OCI-LY3 (cell line): Measurements from ENCODE around the gene ART1.

Experiments used
- H2AFZ ChIP-seq: fragments of 200-600, 300-600 bp; shearing (Covaris generic); 2 replicates; pipeline ENCODE4 v1.6.0; 2014; ENCODE audit warnings: antibody characterized with exemption, low read depth, low read length
- H3K27ac ChIP-seq: fragments of 200-600, 300-600 bp; sonication (generic); 2 replicates; pipeline ENCODE4 v1.5.1; 2014; ENCODE audit warnings: mild to moderate bottlenecking, low read length, moderate library complexity, mixed read lengths
- H3K27me3 ChIP-seq: fragments of 200-600, 300-600 bp; sonication (generic); 2 replicates; pipeline ENCODE4 v1.6.1; 2014; ENCODE audit warnings: low read depth, low read length, mixed read lengths
- H3K36me3 ChIP-seq: fragments of 200-600, 300-600 bp; sonication (generic); replicated peaks from 2 replicates; pipeline ENCODE3; 2014; ENCODE audit warnings: low read depth, low read length, mixed read lengths
- H3K4me1 ChIP-seq: fragments of 300-600, 200-600 bp; sonication (generic); 2 replicates; pipeline ENCODE4 v1.6.1; 2014; ENCODE audit warnings: low read length, mixed read lengths
- H3K4me2 ChIP-seq: fragments of 200-600, 300-600 bp; sonication (generic); 2 replicates; pipeline ENCODE4 v1.6.1; 2014; ENCODE audit warnings: low read length, mixed read lengths
- H3K4me3 ChIP-seq: fragments of 300-600, 200-600 bp; sonication (generic); 2 replicates; pipeline ENCODE4 v1.5.1; 2014; ENCODE audit warnings: antibody characterized with exemption, mild to moderate bottlenecking, low read length, moderate library complexity
- H3K79me2 ChIP-seq: fragments of 300-600, 200-600 bp; shearing (Covaris generic); 2 replicates; pipeline ENCODE4 v1.6.1; 2014; ENCODE audit warnings: mild to moderate bottlenecking, low read length, mixed read lengths
- H3K9ac ChIP-seq: fragments of 300-600, 200-600 bp; shearing (Covaris generic); 2 replicates; pipeline ENCODE4 v1.6.0; 2014; ENCODE audit warnings: mild to moderate bottlenecking, low read length, moderate library complexity
- H3K9me3 ChIP-seq: fragments of 200-600, 300-600 bp; shearing (Covaris generic); 2 replicates; pipeline ENCODE4 v1.6.1; 2014; ENCODE audit warnings: low read length, mixed read lengths; ENCODE audit not compliant: insufficient read depth
- H4K20me1 ChIP-seq: fragments of 200-600, 300-600 bp; sonication (generic); 2 replicates; pipeline ENCODE4 v1.6.1; 2016; ENCODE audit warnings: low read length, mixed read lengths; ENCODE audit not compliant: insufficient read depth
- CTCF ChIP-seq: fragments of 200-600, 300-600 bp; sonication (generic); IDR thresholded peaks from 2 replicates; pipeline ENCODE4 v1.5.1; 2014; ENCODE audit warnings: antibody characterized with exemption, low read length, low read depth
- EZH2phosphoT487 ChIP-seq: fragments of 200-600 bp; shearing (Covaris generic); IDR thresholded peaks from 2 replicates; pipeline ENCODE4 v1.6.1; 2018; ENCODE audit warnings: antibody characterized with exemption, mixed run types, low read depth

Gene ART1

GRCh38 chr11:3658252-3658651 is 13.3 kb downstream of the ART1 start:
- no peaks in the 10 kb centered on the region for H3K79me2 ChIP-seq

GRCh38 chr11:3659595-3660515 is 14.9 kb downstream of the ART1 start:
- TF ChIP-seq CTCF = no peak
- no peak for TF ChIP-seq EZH2phosphoT487
- Histone ChIP-seq H4K20me1 (no peaks in the 10 kb centered on the region), H3K4me2 (no peak overlapping the region), H3K9me3 (no peaks in the 10 kb centered on the region), H3K4me3 (no peak overlapping the region), H2AFZ (no peak overlapping the region), H3K27ac (no peak overlapping the region), H3K79me2 (no peaks in the 10 kb centered on the region), H3K4me1 (no peaks in the 10 kb centered on the region), H3K36me3 (peaks cover 7% of the 10 kb centered on the region), H3K9ac (no peak overlapping the region), H3K27me3 (peaks cover 4% of the 10 kb centered on the region)

More at GRCh38 chr11:3658252-3658651, 13.3 kb downstream of the ART1 start:
- no peaks in the 10 kb centered on the region for H4K20me1 ChIP-seq
- no peaks in the 10 kb centered on the region for H3K9me3 ChIP-seq
- H3K4me2 ChIP-seq = no peak overlapping the region
- TF ChIP-seq EZH2phosphoT487 (no peak), CTCF (no peak)
- H3K4me3 ChIP-seq = no peak overlapping the region
- H3K27ac ChIP-seq = no peak overlapping the region
- H3K4me1 ChIP-seq = no peaks in the 10 kb centered on the region
- H3K27me3 ChIP-seq = peaks cover 6% of the 10 kb centered on the region
- no peaks in the 10 kb centered on the region for H3K36me3 ChIP-seq
- H3K9ac ChIP-seq = no peak overlapping the region
- no peak overlapping the region for H2AFZ ChIP-seq

GRCh38 chr11:3660960-3661359 is 16.0 kb downstream of the ART1 start:
- Histone ChIP-seq H3K79me2 (no peaks in the 10 kb centered on the region), H3K9ac (no peak overlapping the region), H3K27ac (no peak overlapping the region), H3K27me3 (no peaks in the 10 kb centered on the region), H3K36me3 (peaks cover 7% of the 10 kb centered on the region), H4K20me1 (no peaks in the 10 kb centered on the region), H3K9me3 (no peaks in the 10 kb centered on the region), H3K4me2 (no peak overlapping the region), H3K4me1 (no peaks in the 10 kb centered on the region), H3K4me3 (no peak overlapping the region), H2AFZ (no peak overlapping the region)
- no peak for TF ChIP-seq CTCF
- TF ChIP-seq EZH2phosphoT487 = no peak

- H3K4me3 ChIP-seq = no peak overlapping the region
- no peaks in the 10 kb centered on the region for H3K9me3 ChIP-seq
- no peaks in the 10 kb centered on the region for H3K4me1 ChIP-seq
- peaks cover 7% of the 10 kb centered on the region for H3K36me3 ChIP-seq
- no peak overlapping the region for H3K4me2 ChIP-seq
- H4K20me1 ChIP-seq = no peaks in the 10 kb centered on the region
- H3K9ac ChIP-seq = no peak overlapping the region
- H2AFZ ChIP-seq = no peak overlapping the region
- H3K79me2 ChIP-seq = no peaks in the 10 kb centered on the region
- TF ChIP-seq CTCF = no peak
- TF ChIP-seq EZH2phosphoT487 = no peak
- no peaks in the 10 kb centered on the region for H3K27me3 ChIP-seq
- no peak overlapping the region for H3K27ac ChIP-seq
Observed at GRCh38 chr11:3662856-3663255, 17.9 kb downstream of the ART1 start.
